NCI-H82 treated with DMSO at 0.1 percent for 48 hours (cell line): ENCODE data around the gene DDX20.
"Not testable (repeated sequence)": the region's sequence is repeated elsewhere in the genome, so short reads cannot be mapped to it uniquely, and the experiment has no call there.

Experiments used
- DNase-seq: peaks from one replicate; lab custom pipeline; 2025; ENCODE audit not compliant: unreplicated experiment; lab: John Stamatoyannopoulos, UW

DDX20 gene

GRCh38 chr1:111733183-111733991, 22.3 kb upstream of the DDX20 start:
- no peak for DNase-seq

- no peak for DNase-seq
Observed at GRCh38 chr1:111733992-111734341, 21.7 kb upstream of the DDX20 start.

- DNase-seq: no peak
Observed at GRCh38 chr1:111734426-111734825, 21.3 kb upstream of the DDX20 start.

DNA sequence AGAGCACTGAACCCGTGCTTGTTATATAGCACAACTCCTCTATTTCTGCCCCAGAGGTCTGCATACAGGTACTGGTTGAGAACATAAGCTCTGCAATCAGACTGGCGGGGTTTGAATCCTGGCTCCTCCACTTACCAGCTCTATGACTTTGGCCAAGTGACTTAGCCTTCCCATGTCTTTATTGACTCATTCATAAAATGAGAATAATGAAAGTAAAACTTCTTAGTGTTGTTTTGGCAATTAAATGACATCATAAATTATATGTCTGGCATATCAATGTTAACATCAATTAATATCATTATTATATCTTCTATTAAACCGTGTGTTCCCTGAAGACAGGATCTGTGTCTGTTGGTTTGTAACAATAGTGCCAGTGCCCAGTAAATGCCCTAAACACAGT, 20.8 kb upstream of the DDX20 start:
- no peak for DNase-seq

GRCh38 chr1:111735321-111735720, 20.4 kb upstream of the DDX20 start:
- DNase-seq: no peak

GRCh38 chr1:111735858-111736544, 19.7 kb upstream of the DDX20 start:
- peak; percentile 39 for DNase-seq

DNA sequence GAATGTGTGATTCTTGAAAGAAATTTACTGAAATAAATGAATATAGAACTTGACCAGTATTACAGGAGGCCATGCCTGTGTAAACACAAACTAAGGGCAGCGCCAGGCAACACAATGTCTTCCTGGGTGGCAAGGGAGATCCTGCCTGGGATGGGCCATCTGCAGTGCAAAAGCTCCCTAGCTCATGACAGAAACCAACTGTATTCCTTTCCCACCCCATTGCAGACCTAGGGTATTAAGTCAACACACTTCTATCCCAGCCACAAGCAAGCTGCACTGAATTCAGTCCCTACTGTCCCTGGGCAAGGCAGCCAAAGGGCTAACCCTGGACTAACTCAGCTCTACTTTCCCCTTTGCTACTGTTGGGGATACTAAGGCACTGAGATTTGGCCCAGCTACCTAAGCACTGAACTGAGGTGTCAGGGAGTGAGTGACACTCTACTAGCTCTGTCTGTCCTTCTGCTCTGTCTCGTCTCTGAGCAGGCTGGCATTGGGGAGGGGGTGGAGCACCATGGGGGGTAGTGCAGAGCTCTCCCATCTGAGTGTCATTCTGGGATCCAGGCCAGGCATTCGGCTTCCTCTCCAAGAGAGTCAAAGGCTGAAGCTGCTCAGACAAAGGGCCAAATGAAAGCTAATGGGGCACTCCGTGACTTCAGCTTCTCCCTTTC, 19.0 kb upstream of the DDX20 start:
- DNase-seq: no peak

DNA sequence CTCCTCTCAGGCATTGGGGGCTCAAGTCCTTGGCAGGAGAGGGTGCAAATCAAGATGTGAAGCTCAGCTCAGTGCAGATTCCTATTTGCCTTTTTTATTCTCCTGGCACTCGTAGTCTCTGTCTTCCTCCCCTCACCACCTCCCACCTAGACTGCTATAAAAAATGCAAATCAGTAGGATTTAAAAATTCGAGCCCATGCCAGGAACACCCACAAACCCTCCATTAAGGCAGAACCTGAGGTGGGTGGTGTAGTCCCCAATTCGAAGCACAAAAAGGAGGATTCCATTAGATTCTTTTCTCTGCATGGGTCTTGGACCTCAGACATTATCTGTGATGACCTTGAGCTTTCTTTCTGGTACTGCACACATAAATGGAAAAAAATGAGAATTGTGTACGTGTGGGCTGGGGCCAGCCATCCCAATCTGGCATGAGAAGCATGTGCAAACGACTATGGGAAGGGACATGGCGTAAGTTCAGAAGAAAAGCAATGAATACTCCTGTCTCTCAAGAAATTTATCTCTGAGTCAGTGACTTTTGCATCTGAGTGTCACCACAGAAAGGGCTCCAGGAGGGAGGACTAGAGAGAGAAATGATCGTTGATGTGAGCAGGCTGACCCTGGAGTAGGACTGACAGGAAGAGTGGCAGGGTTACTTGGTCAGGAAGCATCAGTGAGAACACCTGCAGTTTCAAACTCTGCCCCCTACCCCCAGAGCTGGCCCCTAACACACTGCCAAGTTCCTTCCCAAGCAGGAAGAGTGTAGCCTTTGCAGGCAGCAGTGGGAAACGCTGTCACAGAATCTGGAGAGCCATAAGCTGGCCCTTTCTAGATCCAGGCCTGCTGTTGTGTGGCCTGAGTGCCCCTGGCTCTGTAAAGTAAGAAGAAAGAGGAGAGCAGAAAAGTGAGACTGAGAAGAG, 18.2 kb upstream of the DDX20 start:
- no peak for DNase-seq

DNA sequence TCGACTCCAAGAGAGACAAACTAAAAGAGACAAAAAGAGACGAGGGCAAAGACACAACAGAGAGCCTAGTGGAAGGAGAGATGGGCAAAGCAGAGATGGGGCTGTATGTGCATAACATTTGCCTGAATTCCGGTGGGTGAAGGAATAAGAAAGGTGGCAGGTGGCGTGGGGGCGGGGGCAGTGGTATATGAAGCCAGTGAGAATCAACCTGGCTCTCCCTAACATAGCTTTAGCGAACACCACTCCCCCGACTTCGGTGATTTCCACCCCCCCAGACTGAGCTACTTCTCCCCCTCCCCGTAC, 17.6 kb upstream of the DDX20 start:
- DNase-seq: no peak

GRCh38 chr1:111738436-111739193, 17.1 kb upstream of the DDX20 start:
- DNase-seq: peak; percentile 61

DNA sequence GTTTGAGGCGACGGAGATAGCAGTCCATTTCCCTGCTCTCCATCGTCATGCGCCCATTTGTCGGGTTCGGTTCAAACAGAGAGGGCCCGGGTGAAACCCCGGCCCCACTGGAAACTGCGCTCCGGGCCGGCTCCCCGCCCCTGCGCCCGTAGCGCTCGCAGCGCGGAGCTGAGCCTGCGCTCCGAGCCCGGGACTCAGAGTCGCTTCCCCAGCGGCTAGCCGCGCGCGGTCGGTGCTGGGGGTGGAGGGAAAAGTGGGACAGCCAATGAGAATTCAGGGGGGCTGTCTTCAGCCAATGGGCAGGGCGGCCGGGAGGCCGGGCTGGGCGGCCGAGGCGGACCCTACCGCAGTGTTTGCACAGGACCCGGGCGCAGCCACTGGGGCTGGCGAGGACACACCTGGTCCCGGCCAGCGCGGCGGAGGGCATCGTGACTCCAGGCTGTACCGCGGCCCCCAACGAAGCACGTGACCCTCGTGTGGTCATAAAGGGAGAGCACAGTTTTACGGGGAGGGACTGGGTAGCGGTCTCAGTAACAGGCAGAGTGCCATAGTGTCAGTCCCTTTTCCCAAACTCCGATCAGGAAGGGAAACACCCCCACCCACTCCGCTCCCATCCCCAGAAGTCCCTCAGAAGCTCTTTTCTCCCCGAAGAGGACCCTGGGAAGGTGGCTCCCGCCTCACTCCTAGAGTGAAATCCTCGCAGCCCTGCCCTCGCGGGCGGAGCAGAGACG, 16.3 kb upstream of the DDX20 start, which contains the start of gene INKA2:
Gene INKA2 (minus strand): TSS at position 202 of the 731 bp plus-strand sequence. CDS start 153 bp downstream, at position 49.
- DNase-seq: peak; percentile 69

DNA sequence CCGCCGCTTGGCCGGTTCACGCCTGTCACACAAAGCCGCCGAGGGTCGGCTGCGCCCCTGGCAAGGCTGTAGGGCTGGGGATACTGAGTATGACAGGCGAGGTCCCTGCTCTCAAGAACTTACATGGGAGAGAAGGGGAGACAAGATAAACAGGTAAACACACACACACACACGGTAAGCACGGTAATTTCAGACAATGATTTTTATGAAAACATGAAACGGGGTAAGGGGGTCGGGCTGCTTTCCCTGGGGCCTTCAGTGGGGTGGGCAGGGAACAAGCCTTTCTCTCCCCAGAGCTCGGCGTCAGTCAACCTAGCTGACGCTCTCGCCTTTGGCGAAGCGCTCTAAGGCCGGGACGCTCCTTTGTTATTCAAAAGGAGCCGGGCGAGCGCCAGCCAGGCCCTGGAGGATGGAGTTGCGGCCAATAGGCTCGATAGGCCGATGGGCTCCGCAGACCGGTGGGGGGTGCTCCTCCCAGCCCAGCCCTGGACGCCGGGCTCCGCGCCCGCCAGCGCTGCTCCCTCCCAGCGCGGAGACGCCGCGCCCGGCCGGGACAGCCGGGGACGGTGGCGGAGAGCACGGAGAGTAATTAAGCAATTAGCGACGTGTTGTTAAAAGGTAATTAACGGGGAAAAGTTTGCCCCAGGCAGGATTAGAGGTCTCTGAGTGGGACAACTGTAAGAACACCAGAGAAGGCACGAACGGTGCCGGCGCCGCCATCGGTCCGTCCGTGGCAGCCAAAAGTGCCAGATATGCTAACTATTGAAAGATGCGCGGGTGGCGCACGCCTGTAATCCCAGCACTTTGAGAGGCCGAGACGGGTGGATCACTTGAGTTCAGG, 15.6 kb upstream of the DDX20 start:
- DNase-seq: peak; percentile 49

DNA sequence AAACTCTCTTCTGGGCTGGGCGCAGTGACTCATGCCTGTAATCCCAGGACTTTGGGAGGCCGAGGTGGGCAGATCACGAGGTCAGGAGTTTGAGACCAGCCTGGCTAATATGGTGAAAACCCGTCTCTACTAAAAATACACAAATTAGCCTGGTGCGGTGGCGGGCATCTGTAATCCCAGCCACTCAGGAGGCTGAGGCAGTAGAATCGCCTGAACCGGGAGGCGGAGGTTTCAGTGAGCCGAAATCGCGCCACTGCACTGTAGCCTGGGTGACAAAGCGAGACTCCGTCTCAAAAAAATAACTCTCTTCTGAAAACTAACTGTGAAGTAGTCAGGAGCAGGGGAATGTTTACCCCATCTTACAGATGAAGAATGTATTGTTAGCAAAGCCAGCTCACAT, 13.4 kb upstream of the DDX20 start:
- DNase-seq: not testable (repeated sequence)

GRCh38 chr1:111742938-111743549, 12.7 kb upstream of the DDX20 start:
- no peak for DNase-seq

DNA sequence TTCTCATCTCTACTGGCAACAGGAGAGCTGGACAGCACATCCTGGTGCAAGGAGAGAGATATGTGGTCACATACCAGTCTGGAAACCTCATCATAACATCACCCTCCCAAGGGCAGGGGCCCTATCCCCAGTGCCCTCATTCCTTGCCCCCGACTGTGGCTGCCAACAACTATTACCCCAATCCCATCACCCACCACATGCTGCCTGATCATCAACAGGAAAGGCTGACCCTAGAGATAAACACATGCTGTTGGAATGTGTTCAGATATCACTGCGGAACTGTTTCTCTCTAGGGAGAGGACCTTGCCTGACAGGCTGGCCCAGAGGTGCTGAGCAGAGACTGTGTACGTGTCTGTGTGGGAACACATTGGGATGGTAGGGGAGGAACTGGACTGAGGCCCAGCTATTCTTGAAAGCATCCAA, 12.0 kb upstream of the DDX20 start:
- DNase-seq: no peak

DNA sequence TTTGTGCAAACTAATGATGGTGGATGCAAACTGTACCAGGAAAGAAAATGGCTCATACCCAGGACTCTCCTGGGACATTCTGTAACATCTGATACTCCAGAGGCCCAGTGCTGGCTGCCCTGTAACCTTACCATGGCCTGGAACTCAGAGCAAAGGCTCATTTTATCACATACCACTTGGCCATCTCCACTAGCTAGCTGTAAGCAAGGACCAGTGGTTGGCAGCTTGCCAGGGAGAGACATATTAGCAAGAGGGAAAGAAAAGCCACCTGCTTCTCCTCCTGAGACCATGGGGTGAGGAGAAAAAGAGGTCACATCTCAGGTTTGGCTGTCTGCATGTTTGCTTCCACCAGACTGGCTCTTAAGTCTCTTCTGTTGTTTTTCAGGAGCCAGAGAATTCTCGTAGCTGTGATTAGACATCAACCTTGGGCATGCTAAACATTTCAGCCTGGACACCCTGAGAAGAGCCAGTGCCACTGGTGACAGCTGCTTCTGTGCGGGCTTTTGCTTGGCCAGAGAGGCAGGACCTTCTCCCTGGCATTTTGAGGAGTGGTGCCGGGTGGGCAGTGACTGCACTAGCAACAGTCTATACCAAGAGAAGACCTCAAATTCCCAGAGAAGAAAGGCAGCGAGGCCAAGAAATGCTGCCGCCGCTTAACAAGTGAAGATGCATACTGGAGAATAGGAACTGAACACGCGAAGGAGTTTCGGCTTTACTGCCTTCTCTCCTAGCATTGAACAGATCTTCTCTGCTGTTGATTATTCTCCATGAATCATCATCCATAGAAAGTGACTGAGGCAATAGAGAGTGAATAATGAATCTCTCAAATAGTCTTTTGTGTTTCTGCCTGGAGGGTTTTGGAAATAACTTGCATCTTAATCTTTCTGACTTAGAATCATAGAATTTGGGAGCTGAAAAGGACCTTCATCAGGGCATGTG, 9.8 kb upstream of the DDX20 start:
- DNase-seq: no peak

GRCh38 chr1:111746614-111746999, 9.1 kb upstream of the DDX20 start:
- DNase-seq: no peak
